CD4-positive, alpha-beta T cell (primary cell): ENCODE data around the gene ZNF317. TPM values are rescaled to one million over a fixed set of nuclear protein-coding genes. Genes with fewer than 3 reads are reported as not detected.
"Not testable (repeated sequence)": the region's sequence is repeated elsewhere in the genome, so short reads cannot be mapped to it uniquely, and the experiment has no call there.

ENCODE experiments used
- ATAC-seq: fragments of 200-7000 bp; cut with Tn5 transposase; one replicate; pipeline ENCODE4 v1.10.0; 2022; ENCODE audit warnings: mild to moderate bottlenecking; ENCODE audit not compliant: poor library complexity
- CTCF ChIA-PET: fragments of 350-600 bp; sonication (Branson Sonifier 250); formaldehyde crosslinking; loops from one replicate; lab custom pipeline; 2021; ENCODE audit warnings: antibody characterized with exemption, inconsistent platforms; lab: Charles Lee
- POLR2A ChIA-PET: fragments of 350-600 bp; sonication (Branson Sonifier 250); formaldehyde crosslinking; loops from one replicate; lab custom pipeline; 2021; ENCODE audit warnings: antibody characterized with exemption, inconsistent platforms; lab: Charles Lee
- DNase-seq, 14 experiments: peaks; one replicate each; pipeline ENCODE4 v3.0.0-alpha.2; 2013 to 2020; ENCODE audit warnings: mixed read lengths in 2 of 14
- H3K27ac ChIP-seq, 2 donors: one replicate each; pipeline versions ENCODE4 v1.5.1 to v1.7.0; 2013; ENCODE audit warnings: low read length in 2 of 2, low read depth in 1 of 2, mild to moderate bottlenecking in 1 of 2
- H3K27me3 ChIP-seq, 2 experiments: 1 replicate in 1 of 2; 2 replicates in 1 of 2; pipeline versions ENCODE4 v1.6.1 to v1.7.0; 2013; ENCODE audit warnings: low read length in 2 of 2, control low read depth in 1 of 2, mild to moderate bottlenecking in 1 of 2, moderate library complexity in 1 of 2; ENCODE audit not compliant: insufficient read depth in 2 of 2, control insufficient read depth in 1 of 2
- H3K36me3 ChIP-seq: one replicate; pipeline ENCODE4 v1.6.1; 2013; ENCODE audit warnings: low read length, control low read depth; ENCODE audit not compliant: insufficient read depth
- H3K4me1 ChIP-seq: one replicate; pipeline ENCODE4 v1.6.1; 2013; ENCODE audit warnings: low read length, control low read depth; ENCODE audit not compliant: insufficient read depth
- H3K4me3 ChIP-seq: one replicate; pipeline ENCODE4 v1.5.1; 2013; ENCODE audit warnings: mild to moderate bottlenecking, low read length, moderate library complexity
- H3K9me3 ChIP-seq, 2 experiments: 1 replicate in 1 of 2; 2 replicates in 1 of 2; pipeline versions ENCODE4 v1.6.1 to v1.7.0; 2013; ENCODE audit warnings: low read length in 2 of 2, mild to moderate bottlenecking in 2 of 2, control low read depth in 1 of 2, moderate library complexity in 1 of 2; ENCODE audit not compliant: control insufficient read depth in 1 of 2, insufficient read depth in 1 of 2
- H3K27ac Mint-ChIP-seq: one replicate; pipeline ENCODE4 v1.8.0; 2020; ENCODE audit warnings: mixed read lengths
- H3K27me3 Mint-ChIP-seq: one replicate; pipeline ENCODE4 v1.8.0; 2021; ENCODE audit warnings: mixed read lengths
- H3K36me3 Mint-ChIP-seq: one replicate; pipeline ENCODE4 v1.8.0; 2021; ENCODE audit warnings: low read depth, mixed read lengths
- H3K4me1 Mint-ChIP-seq: one replicate; pipeline ENCODE4 v1.8.0; 2021; ENCODE audit warnings: low read depth, mixed read lengths
- H3K4me3 Mint-ChIP-seq: one replicate; pipeline ENCODE4 v1.8.0; 2020; ENCODE audit warnings: mild to moderate bottlenecking, mixed read lengths
- H3K9me3 Mint-ChIP-seq: one replicate; pipeline ENCODE4 v1.8.0; 2020; ENCODE audit warnings: mixed read lengths
- intact Hi-C, 2 experiments: fragments of 100-400 bp; cut with DNase I in 1 of 2; cut with micrococcal nuclease in 1 of 2; formaldehyde crosslinking; loops; one replicate each; pipeline versions ENCODE4 v1.15.1 to v1.9.0; 2023 to 2025; cut with DNase I, micrococcal nuclease
- total RNA-seq, 174 experiments: library from RNA in 2 of 174; stranded (reverse) in 2 of 174; gene quantifications; one replicate each; pipeline ENCODE4 v1.2.3 and lab custom pipeline; 2021 to 2026
- TF ChIP-seq, protein P1 (sequence below): fragments of 200-600 bp; IDR thresholded peaks from one replicate; pipeline ENCODE4 v1.8.0; 2022; ENCODE audit warnings: antibody characterized with exemption, mild to moderate bottlenecking

ZNF317 gene
- total RNA-seq, 2 experiments from 2014 or later: 110 TPM

DNA sequence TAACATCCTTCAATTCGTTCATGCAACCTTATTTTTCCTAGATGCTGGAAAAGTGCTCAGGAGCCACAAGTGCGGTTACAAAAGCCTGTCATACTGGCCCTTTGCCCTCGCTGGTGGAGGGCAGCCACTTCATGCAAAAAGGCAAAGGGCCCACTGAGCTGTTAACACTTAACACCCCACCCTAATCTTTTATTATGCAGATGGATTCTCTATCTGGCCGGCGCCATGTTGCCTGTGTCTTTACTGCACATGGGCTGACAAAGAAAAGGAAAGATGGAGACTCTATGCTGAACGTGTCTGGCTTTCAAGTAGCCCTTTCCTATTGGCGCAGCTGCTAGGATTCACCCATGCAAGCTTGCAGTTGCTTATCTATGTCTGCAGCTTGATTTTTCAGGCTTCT lies 49.3 kb downstream of the ZNF317 start:
- ChIA-PET POLR2A (no interaction called here), CTCF (no interaction called here)
- Mint-ChIP-seq H3K9me3 (peaks cover 7% of the 10 kb centered on the region), H3K27me3 (peaks cover 48% of the 10 kb centered on the region), H3K27ac (no peak overlapping the region), H3K4me3 (no peak overlapping the region), H3K4me1 (no peaks in the 10 kb centered on the region), H3K36me3 (no peaks in the 10 kb centered on the region)
- Histone ChIP-seq H3K27me3 (peaks cover 0 to 4% of the 10 kb centered on the region in 2 experiments), H3K36me3 (no peaks in the 10 kb centered on the region), H3K27ac (no peak overlapping the region), H3K4me3 (no peak overlapping the region), H3K4me1 (no peaks in the 10 kb centered on the region), H3K9me3 (peaks cover 0 to 6% of the 10 kb centered on the region in 2 experiments)
- TF ChIP-seq, protein P1, sequence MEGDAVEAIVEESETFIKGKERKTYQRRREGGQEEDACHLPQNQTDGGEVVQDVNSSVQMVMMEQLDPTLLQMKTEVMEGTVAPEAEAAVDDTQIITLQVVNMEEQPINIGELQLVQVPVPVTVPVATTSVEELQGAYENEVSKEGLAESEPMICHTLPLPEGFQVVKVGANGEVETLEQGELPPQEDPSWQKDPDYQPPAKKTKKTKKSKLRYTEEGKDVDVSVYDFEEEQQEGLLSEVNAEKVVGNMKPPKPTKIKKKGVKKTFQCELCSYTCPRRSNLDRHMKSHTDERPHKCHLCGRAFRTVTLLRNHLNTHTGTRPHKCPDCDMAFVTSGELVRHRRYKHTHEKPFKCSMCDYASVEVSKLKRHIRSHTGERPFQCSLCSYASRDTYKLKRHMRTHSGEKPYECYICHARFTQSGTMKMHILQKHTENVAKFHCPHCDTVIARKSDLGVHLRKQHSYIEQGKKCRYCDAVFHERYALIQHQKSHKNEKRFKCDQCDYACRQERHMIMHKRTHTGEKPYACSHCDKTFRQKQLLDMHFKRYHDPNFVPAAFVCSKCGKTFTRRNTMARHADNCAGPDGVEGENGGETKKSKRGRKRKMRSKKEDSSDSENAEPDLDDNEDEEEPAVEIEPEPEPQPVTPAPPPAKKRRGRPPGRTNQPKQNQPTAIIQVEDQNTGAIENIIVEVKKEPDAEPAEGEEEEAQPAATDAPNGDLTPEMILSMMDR: no peak
- intact Hi-C loops: no loop called here
- DNase-seq: no peak
- ATAC-seq: no peak

DNA sequence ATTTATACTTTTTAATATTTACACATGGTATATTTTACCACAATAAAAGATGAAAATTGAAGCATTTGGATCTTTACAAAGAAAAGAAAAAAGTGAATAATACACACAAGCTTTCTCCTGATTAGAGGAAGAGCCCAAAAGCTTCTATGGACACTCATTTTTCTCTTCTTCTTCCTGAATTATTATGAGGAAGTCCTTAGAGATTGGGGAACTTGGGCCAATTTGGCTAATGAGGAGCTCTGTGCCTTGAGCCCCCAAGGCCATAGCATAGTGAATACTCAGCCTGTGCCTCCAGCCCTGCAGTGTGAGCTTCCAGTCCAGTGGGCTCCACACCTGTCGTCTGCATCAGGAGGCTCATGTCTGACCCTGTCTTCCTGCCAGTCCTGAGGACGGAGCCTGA lies 57.8 kb downstream of the ZNF317 start:
- H3K4me1 ChIP-seq, H3K36me3 Mint-ChIP-seq, H3K27ac Mint-ChIP-seq, H3K9me3 ChIP-seq, POLR2A ChIA-PET, H3K27ac ChIP-seq, H3K4me3 ChIP-seq, DNase-seq, CTCF ChIA-PET, H3K4me3 Mint-ChIP-seq, intact Hi-C loops, H3K4me1 Mint-ChIP-seq, H3K27me3 ChIP-seq, H3K9me3 Mint-ChIP-seq, ATAC-seq, H3K36me3 ChIP-seq: not testable (repeated sequence)
- peaks cover 53% of the 10 kb centered on the region for H3K27me3 Mint-ChIP-seq

GRCh38 chr19:9205501-9206113 lies 65.4 kb downstream of the ZNF317 start:
- DNase-seq (peak; percentile 40 to 78 (median 58)), ATAC-seq (peak; percentile 58)
- Mint-ChIP-seq H3K27ac (no peak overlapping the region), H3K36me3 (no peaks in the 10 kb centered on the region), H3K4me1 (no peaks in the 10 kb centered on the region), H3K4me3 (peak overlapping the region; percentile 56), H3K9me3 (no peaks in the 10 kb centered on the region), H3K27me3 (peaks cover 8% of the 10 kb centered on the region)
- Histone ChIP-seq H3K27me3 (no peaks in the 10 kb centered on the region), H3K27ac (no peak overlapping the region), H3K36me3 (no peaks in the 10 kb centered on the region), H3K4me1 (peaks cover 3% of the 10 kb centered on the region), H3K4me3 (peak overlapping the region; percentile 20), H3K9me3 (no peaks in the 10 kb centered on the region)
- ChIA-PET POLR2A (no interaction called here), CTCF (interaction anchor here (0.5 to 1.6 kb wide), 7 partner anchors 84 to 613 kb away, joined by 3 to 11 read pairs (median 3); partner anchors contain the start of genes FBXL12 and ZNF266)
- intact Hi-C loops: loop anchor here (1.0 to 10.0 kb wide), 8 partner anchors 68 to 709 kb away; no protein-coding TSS in a partner anchor
- TF ChIP-seq, protein P1: peak; percentile 96

Other genes with a start within 250 kb of the ZNF317 start
- gene MUC16, start 130.0 kb upstream of the ZNF317 start, total RNA-seq: under 1 TPM in 1 of 2 experiments, not detected in 1; under 0.01 TPM
- gene OR1M1, start 53.3 kb upstream of the ZNF317 start, total RNA-seq: not detected
- gene OR7G2, start 32.9 kb upstream of the ZNF317 start, total RNA-seq: not detected
- gene OR7G1, start 24.6 kb upstream of the ZNF317 start, total RNA-seq: not detected
- gene OR7G3, start 13.4 kb upstream of the ZNF317 start, total RNA-seq: not detected
- not detected for gene OR7D2, start 38.6 kb downstream of the ZNF317 start, total RNA-seq
- gene OR7D4, start 79.2 kb downstream of the ZNF317 start, total RNA-seq: not detected
- gene OR7E24, start 110.5 kb downstream of the ZNF317 start, total RNA-seq: not detected
- 10 to 100 TPM; 13.4 to 14.2 TPM for gene ZNF699, start 169.4 kb downstream of the ZNF317 start, total RNA-seq
- gene ZNF559, start 183.8 kb downstream of the ZNF317 start, total RNA-seq: 1 to 10 TPM; 4.7 to 6.5 TPM
- gene ZNF177, start 222.6 kb downstream of the ZNF317 start, total RNA-seq: 1 to 10 TPM in 1 of 2 experiments, not detected in 1; 1.6 TPM